ENCODE measurements around the gene RPS6KA5.
"Not testable (repeated sequence)": the region's sequence is repeated elsewhere in the genome, so short reads cannot be mapped to it uniquely, and the experiment has no call there.

The RPS6KA5 gene

DNA sequence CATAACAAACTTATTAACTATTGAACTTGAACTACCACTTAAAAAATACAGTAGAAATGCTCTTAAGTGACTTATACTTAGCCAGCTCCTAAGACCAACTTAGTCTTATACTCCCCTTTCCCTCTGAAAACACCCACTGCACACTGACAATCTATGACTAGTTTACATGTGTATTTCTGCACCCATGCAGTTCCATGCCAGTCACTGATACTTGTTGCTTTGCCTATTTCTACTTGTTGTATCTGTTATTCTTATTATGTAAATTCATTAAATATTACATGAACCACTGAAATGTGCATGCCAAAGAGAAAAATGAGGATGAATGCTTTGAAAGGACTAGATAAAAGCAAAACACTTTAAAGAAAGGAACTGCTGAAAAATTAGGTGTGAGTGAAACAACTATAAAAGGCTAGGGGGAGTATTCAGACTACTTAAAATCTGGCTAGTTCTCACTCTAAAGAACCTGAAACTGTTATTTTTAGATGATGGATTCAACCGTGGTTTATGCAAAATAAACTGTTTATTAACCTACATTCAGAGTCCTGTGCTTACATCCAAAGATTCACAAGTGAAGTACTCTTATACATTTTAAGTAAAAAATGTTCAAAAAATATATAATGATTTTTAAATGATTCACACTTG lies 74.7 kb downstream of the RPS6KA5 start:
- DNase-seq (ENCODE audit: low read depth), result no peak

DNA sequence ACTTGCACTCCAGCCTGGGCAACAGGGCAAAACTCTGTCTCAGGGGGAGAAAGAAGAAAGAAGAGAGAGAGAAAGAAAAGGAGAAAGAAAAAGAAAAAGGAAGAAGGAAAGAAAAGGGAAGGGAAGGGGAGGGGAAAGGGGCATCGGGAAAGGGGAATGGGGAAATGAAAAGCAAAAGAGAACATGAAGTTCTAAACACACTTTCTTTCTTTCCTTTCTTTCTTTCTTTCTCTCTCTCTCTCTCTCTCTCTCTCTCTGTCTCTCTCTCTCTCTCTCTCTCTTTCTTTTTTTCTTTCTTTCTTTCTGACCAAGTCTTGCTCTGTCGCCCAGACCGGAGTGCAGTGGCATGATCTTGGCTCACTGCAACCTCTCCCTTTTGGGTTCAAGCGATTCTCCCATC lies 76.9 kb downstream of the RPS6KA5 start:
- no peak for DNase-seq (ENCODE audit: low read depth)

DNA sequence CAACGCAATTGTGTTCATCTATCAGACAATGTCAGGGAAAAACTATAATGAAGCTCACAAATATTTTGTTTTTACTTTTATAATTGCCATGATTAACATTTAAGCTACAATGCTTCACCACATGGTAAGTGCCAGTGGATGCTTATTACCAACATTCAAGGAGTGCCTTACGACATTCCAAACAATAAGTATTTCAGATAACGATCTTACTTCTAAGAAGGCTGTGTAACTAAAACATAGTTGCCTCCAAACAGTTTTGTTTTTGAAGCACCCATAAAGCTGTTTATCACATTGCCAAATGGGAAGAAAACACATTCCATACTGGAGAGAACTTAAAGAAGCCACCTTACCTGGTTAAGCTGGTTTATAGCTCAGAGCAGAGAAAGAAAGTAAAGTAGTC lies 78.8 kb downstream of the RPS6KA5 start:
- DNase-seq (ENCODE audit: low read depth), result no peak

DNA sequence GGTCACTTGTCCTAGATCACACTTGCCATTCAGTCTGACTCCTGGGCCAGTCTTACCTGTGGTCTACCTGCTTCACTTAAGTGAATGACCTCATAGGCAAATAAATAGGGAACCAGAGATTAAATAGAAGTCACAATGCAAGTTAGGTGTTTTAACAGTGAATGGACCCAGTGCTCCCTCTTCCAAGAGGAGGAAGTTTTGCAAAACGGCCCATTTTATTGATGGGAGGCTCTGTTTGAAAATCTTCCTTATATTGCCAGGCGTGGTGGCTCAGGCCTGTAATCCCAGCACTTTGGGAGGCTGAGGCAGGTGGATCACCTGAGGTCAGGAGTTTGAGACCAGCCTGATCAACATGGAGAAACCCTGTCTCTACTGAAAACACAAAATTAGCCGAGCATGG lies 79.8 kb downstream of the RPS6KA5 start:
- DNase-seq (ENCODE audit: low read depth), result not testable (repeated sequence)

DNA sequence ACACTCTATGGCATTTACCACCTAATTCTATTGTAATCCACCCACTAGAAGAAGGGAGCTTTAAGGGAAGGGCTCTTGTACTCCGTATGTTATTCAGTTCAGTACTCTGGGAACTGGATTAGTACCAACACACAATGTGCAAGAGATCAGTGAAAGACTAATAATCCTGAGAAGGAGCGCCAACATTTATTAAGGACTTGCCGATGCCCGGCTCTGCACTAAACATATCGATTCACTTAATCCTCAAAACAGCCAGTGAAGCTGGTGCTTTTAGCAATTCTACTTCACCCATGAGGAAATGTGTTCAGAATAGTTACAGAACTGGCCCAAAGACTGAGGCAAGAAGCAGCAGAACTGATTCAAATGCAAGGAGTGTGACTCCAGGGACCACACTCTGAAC lies 80.9 kb downstream of the RPS6KA5 start:
- no peak for DNase-seq (ENCODE audit: low read depth)

DNA sequence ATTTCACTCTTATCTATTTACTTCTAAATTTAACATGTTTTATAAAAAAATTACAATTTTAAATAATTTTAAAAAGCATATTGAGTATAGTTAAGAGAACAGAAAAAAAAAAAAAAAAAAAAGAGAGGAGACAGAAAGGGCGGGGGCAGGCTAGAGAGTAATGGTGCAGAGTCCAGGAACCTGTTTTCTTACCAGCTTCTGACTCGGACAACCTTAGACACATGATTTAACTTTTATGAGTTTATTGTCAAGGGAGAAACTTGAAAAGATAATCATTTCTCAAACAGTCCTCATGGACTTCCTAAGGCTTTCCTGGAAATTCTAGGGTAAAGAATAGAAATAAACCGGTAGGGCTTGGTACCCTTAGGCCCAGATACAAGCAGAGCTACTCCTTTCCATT lies 84.3 kb downstream of the RPS6KA5 start:
- no peak for DNase-seq (ENCODE audit: low read depth)

DNA sequence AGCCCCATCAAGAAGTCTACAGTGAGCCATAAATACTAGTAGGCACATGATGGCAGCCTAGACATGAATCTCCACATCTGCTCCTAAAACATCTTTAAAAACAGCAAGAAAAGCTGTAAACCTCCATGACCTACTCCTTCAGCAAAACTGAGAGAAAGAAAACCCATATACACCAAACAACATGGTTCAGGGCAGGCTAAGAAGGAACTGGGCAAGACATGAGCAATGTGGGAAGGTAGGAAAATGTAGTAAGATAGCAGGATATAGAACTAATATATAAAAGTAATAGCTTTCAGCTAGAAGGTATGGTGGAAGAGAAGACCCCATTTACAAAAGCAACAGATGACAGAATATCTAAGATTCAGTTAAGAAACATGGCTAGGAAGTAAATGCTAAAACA lies 88.8 kb downstream of the RPS6KA5 start:
- no peak for DNase-seq (ENCODE audit: low read depth)

DNA sequence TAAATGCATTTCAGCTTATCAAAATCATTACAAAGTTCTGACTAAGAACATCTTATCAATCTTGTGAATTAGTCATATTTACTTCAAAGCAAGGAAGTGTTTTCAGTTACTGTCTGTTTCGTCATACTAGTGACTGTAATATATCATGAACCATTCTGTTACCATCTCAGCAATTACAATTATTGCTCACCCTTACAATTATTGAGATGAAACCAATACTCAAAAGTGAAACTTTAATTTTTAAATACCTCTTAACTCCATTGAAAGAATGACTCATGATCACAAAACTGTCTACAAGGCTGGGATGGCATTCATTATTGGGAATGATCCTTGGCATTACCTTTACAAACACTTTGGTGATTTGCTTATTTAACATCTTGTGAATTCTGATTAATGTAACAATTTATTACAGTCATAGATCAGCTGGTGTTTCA lies 90.3 kb downstream of the RPS6KA5 start:
- peak; percentile 1 for DNase-seq (ENCODE audit: low read depth)

DNA sequence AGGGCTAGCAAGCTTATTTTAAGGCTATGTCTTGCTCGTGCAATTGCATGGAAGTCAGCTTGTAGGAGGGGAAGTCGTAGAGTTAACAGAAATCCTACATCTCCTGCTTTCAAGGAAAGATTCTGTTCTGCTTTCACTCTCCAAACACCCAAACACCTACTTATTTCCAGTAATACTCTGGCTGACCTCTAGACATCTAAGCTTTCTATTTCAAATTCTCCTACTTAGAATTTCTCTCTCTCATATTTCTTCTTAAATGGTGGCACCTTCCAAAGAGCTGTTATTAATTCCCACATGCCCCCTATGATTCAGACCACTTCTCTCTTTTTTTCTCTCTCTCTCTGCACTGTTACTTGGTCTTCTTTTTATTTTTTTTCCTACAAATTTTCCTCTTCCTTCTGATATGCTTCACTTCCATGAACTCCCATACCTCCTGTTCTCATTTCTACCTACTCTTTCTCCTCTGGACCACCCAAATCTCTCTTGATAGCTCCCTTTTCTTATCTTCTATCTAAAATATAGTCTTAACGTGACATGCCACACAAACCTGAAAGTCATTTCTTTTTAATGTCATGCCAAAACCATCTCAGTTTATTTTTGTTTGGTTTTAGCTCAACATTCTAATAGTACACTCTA lies 90.8 kb downstream of the RPS6KA5 start:
- no peak for DNase-seq (ENCODE audit: low read depth)

DNA sequence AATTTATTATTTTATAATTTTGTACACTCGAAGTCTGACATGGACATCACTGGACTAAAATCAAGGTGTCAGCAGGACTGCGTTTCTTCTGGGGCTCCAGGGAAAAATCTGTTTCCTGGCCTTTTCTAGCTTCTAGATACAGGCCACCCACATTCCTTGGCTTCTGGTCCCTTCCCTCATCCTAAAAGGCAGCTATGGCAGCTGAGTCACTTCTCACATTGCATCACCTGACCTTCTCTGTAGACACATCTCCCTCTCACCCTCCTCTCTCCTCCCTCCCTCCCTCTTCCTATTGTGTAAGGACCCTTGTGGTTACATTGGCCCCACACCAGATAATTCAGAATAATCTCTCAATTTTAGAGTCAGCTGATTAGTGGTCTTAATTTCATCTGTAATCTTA lies 92.4 kb downstream of the RPS6KA5 start:
- peak; percentile 11 for DNase-seq (ENCODE audit: low read depth)

DNA sequence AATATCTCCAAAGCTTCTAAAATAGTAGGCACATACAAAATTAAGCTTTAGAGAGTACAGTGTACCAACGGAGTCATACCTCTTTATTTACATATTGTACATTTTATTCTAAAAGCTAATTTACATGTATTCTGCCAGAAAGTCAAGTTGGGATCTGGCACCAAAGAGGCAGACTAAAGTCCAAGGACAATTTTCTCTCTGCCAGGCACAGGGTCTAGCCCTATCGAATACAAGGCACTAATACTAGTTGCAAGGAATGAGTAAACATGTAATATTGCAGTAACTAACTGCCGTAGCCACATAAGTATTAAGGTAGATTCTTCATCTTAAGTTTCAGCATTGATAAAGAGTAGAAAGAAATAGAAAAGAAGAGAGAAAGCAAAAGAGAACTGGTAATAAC lies 93.9 kb downstream of the RPS6KA5 start:
- DNase-seq (ENCODE audit: low read depth), result no peak

DNA sequence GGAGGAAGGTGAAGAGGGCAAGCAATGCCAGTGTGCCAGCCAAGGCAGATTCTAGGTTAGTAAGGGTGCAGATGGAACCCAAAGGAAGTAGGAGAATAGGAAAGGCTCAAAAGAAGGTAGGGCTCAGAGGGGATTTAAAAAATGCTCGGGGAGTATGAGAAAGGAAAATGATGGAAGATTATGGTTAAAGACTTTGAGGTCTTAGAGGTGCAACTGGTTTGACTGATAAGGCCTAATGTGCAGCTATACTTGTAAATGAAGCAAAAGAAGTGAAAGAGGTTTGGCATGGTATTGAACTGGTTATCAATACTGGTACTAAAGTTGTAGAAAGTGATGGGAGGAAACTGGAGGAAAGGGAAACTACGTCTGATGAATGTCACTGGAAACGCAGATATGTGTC lies 94.7 kb downstream of the RPS6KA5 start:
- DNase-seq (ENCODE audit: low read depth), result no peak

DNA sequence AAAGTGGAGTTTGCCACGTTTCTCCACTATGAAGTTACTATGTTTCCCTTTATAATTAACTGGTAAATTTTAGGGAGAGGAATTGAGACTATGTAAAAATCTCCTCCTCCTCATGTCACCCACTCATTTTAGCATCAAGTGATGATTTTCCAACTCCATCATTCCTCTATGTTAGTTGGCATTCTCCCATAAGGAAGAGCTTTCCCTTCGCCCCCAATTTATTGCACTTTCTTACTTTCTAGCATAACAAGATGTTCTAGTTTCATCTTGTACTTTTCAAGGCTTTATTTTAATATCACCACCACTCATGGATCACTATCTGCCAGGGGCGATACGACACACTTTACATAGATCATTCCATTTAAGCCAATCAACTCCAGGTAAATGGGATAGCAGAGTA lies 97.1 kb downstream of the RPS6KA5 start:
- DNase-seq (ENCODE audit: low read depth), result no peak

DNA sequence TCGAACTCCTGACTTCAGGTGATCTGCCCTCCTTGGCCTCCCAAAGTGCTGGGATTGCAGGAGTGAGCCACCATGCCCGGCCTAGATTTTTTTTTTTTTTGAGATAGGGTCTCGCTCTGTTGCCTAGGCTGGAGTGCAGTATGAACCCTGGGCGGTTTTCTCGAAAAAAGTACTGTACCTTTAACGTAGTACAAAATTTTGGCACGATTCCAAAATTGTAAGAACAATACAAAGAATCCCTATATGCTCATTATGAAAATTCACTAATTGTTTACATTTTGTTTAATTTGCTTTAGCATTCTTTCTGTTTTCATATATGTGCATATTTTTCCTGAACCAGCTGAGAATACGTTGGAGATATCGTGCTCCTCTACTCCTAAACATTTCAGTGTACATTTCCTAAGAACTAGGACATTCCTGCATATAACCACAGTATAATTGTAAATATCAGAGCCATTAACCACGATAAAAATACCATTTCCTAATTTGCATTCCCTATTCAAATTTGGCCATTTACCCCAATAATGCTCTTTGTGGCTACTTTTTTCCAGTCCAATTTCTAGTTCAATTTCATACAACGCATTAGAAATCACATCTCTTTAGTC lies 97.8 kb downstream of the RPS6KA5 start:
- DNase-seq (ENCODE audit: low read depth), result no peak

DNA sequence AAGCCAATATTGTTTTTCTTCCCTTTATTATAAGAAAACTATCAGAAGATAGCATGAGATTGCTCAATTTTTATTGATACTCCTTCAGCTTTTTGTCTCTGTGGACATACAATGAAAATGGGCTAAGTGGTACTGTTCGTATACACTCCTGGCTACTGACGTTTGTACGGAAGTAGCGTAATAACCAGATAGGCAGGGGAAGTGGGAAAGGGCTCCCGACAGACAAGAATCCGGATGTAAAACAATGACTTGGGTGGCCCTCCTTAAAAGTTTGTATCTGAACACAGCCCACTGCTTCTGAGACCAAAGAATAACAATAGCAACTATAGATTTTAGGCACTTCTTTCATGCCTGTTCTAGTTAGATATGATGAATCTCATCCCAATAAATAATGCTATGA lies 99.6 kb downstream of the RPS6KA5 start:
- DNase-seq (ENCODE audit: low read depth), result no peak

DNA sequence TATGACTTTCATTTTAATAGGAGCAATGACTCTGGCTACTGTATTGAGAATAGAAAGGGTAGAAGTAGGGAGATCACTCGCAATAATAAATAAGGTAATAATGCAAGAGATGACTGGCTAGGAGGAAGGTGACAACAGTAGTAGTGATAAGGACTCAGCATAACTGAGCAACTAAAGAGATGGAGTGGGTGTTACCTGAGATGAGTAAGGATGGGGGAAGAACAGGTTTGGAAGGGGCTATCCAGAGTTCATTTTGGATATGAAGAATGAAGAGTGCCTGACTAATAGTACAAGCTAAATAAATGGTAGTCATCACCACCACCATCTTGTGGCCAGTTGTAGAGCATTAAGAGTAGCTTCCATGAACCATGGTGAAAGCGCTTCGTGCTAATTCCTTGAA lies 101.1 kb downstream of the RPS6KA5 start:
- DNase-seq (ENCODE audit: low read depth), result no peak

DNA sequence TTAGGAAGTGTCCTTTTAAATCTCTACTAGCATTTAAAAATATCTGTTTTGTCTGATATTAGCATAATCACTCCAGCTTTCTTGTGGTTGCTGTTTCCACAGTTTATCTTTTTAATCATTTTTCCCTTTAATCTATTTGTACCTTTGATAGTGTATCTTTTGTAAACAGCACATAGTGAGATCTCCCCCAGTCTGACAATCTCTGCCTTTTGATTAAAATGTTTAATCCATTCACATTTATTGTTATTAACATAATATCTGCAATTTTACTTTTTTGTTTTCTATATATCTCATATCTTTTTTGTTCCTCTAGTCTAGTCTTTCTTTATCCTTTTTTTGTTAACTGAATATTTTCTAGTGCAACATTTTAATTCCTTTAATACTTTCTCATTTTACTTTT lies 104.2 kb downstream of the RPS6KA5 start:
- no peak for DNase-seq (ENCODE audit: low read depth)

DNA sequence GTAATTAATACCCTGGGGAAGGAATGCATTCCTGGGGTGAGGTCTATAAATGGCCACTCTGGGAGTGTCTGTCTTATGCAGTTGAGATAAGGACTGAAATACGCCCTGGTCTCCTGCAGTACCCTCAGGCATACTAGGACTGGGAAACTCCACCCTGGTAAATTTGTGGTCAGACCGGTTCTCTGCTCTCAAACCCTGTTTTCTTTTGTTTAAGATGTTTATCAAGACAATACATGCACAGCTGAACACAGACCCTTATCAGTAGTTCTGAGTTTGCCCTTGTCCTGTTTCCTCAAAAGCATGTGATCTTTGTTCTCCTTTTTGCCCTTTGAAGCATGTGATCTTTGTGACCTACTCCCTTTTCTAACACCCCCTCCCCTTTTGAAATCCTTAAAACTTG lies 106.8 kb downstream of the RPS6KA5 start:
- DNase-seq (ENCODE audit: low read depth), result not testable (repeated sequence)

DNA sequence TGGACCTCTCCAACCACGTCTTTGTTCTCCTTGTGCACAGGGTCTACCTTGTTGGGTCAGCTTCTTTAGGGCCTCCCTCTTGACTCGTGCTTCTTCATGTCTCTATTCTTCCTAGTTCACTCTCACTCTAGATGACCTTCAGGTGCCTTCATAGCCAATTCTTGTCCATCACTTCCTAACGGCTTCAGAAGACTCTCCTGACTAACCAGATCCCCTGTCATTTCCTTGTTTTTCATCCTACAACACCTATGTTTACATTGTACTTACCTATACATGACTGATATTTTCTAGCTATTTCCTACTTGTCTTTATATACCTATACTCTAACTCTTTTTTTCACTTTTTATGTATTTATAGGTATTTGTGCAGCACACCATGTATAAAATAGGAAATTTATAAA lies 117.1 kb downstream of the RPS6KA5 start:
- no peak for DNase-seq (ENCODE audit: low read depth)

DNA sequence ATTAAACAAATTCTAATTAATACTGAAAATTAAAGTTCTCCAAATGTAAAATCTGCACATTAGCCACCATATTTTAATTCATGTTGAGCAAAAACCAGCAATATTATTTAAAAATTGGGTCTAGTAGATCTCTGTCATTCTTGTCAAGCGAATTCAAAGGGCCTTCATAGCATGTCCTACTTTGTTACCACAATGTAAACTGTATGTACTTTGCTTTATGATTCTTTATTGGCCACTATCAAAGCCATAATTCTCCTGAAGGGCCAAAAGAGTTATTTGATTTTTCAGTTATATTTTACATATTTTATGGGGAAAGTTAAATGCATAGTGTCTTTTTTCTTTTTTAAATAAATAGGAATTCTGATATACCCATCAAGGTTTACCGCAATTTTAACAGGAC lies 117.9 kb downstream of the RPS6KA5 start:
- DNase-seq (ENCODE audit: low read depth), result no peak

DNA sequence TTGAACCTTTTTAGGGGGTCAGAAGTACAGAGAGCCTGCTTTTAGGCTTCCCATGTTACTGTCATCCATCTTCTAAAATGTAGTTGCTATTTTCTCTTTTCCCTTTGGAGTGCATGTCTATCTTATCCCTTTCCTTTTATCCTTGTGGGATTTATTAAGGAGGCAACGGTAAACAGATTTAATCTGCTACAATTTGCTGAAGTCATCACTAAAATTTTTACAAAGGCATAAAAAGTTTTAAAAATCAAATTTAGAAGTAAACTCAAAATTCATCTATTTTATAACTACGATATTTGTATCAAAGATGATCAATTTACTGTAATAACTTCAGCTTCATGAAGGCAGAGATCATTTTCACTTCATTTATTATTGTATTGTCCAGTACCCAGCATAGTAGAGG lies 118.7 kb downstream of the RPS6KA5 start:
- DNase-seq (ENCODE audit: low read depth), result no peak

DNA sequence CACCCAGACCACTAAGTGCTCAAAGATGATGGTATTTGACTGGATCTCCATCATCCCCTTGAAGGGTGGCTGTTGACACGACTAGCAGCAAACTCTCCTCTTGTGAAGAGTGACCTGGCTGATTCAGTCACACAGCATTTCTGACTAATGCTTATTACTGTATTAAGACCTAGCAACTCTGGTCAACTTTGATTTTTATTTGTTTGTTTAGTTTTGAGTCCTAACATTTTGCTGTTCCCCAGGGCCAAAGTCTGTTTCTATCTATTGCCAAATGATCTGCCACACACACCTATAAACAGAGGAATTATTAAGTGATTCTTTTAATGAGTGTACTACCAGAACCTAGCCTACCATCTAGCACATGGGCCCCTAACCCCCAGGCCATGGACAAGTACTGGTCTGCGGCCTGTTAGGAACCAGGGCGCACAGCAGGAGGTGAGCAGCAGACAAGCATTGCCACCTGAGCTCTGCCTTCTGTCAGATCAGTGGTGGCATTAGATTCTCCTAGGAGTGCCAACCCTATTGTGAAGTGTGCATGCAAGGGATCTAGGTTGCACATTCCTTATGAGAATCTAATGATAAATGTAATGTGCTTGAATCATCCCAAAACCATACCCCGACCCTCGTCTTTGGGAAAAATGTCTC lies 120.0 kb downstream of the RPS6KA5 start:
- no peak for DNase-seq (ENCODE audit: low read depth)

DNA sequence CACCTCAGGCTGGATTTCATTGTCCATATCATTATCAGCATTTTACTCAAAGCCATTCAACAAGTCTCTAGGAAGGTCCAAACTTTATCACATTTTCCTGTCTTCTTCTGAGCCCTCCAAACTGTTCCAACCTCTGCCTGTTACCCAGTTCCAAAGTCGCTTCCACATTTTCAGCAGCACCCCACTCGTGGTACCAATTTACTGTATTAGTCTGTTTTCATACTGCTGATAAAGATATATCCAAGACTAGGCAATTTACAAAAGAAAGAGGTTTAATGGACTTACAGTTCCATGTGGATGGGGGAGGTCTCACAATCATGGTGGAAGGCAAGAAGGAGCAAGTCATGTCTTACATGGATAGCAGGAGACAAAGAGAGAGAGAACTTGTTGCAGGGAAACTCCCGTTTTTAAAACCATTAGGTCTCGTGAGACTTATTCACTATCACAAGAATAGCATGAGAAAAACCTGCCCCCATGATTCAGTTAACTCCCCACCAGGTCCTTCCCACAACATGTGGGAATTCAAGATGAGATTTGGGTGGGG lies 121.1 kb downstream of the RPS6KA5 start:
- DNase-seq (ENCODE audit: low read depth), result not testable (repeated sequence)

All from EH (cell line).